Measurements from ENCODE around the gene SLC2A13. TPM values are rescaled to one million over a fixed set of nuclear protein-coding genes. Genes with fewer than 3 reads are reported as not detected.

The SLC2A13 gene
- total RNA-seq, 1 experiment from 2014 or later: 15.3 TPM

DNA sequence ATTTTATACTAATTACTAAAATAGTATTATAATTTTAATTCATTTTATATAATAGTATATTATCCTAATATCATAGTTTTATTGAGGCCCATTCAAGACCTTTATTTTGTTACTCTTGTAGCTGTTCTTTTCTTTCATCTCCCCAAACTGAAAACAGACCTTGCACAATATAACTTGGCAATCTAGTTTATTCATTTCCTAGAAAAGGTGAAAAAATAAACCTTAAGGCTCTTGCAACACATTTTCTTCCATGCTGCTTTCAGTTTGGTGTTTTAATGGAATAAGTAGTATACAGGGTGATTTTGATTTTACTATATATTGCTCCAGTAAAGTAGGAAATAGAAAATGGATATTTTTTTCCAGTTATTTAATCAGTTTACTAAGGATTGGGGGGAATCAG lies 174.0 kb downstream of the SLC2A13 start:
- ChIA-PET POLR2A (no interaction called here), CTCF (no interaction called here)
- no peaks in the 10 kb centered on the region for H3K27me3 Mint-ChIP-seq (ENCODE audit: low read depth)
- no peaks in the 10 kb centered on the region for H3K36me3 Mint-ChIP-seq
- TF ChIP-seq ZBTB43 (CRISPR knock-in tag; IDR thresholded peaks at IDR 0.05) (no peak), NFATC4 (CRISPR knock-in tag; IDR thresholded peaks at IDR 0.05) (no peak), FOXP4 (CRISPR knock-in tag; IDR thresholded peaks at IDR 0.05) (no peak), MLX (CRISPR knock-in tag; IDR thresholded peaks at IDR 0.05) (no peak), ETV6 (CRISPR knock-in tag; IDR thresholded peaks at IDR 0.05) (no peak), FOXK1 (CRISPR knock-in tag; IDR thresholded peaks at IDR 0.05) (no peak), ZNF219 (CRISPR knock-in tag; IDR thresholded peaks at IDR 0.05; ENCODE audit: borderline replicate concordance) (no peak)
- no peak overlapping the region for H3K27ac Mint-ChIP-seq
- H3K9me3 Mint-ChIP-seq: no peaks in the 10 kb centered on the region
- no peak overlapping the region for H3K4me3 Mint-ChIP-seq
- H3K4me1 Mint-ChIP-seq: no peaks in the 10 kb centered on the region
- ATAC-seq (no peak), DNase-seq (ENCODE audit: low spot score) (no peak)

GRCh38 chr12:39931231-39931630 lies 174.7 kb downstream of the SLC2A13 start:
- ATAC-seq (no peak), DNase-seq (ENCODE audit: low spot score) (no peak)
- H3K4me1 Mint-ChIP-seq: no peaks in the 10 kb centered on the region
- no peak overlapping the region for H3K4me3 Mint-ChIP-seq
- POLR2A ChIA-PET: no interaction called here
- TF ChIP-seq ZNF671 (CRISPR knock-in tag; IDR thresholded peaks at IDR 0.05): no peak
- no peak for TF ChIP-seq TEAD1 (CRISPR knock-in tag; IDR thresholded peaks at IDR 0.05)
- TF ChIP-seq SMAD4 (CRISPR knock-in tag; IDR thresholded peaks at IDR 0.05): no peak
- no peak for TF ChIP-seq ZNF416 (CRISPR knock-in tag; IDR thresholded peaks at IDR 0.05)
- no peak for TF ChIP-seq AR (CRISPR knock-in tag; IDR thresholded peaks at IDR 0.05)
- TF ChIP-seq ZNF425 (CRISPR knock-in tag; conservative IDR thresholded peaks at IDR 0.05): no peak
- no peak for TF ChIP-seq NFE2L1 (CRISPR knock-in tag; IDR thresholded peaks at IDR 0.05)
- no peak for TF ChIP-seq ZNF423 (CRISPR knock-in tag; IDR thresholded peaks at IDR 0.05)
- no peak for TF ChIP-seq ARID4B (CRISPR knock-in tag; IDR thresholded peaks at IDR 0.05; ENCODE audit: borderline replicate concordance)
- no peak for TF ChIP-seq ZSCAN18 (CRISPR knock-in tag; IDR thresholded peaks at IDR 0.05)
- no peak for TF ChIP-seq ZNF317 (CRISPR knock-in tag; IDR thresholded peaks at IDR 0.05; ENCODE audit: borderline replicate concordance, low read depth)
- no peak overlapping the region for H3K27ac Mint-ChIP-seq
- H3K27me3 Mint-ChIP-seq (ENCODE audit: low read depth): no peaks in the 10 kb centered on the region
- CTCF ChIA-PET: no interaction called here
- H3K36me3 Mint-ChIP-seq: no peaks in the 10 kb centered on the region
- no peaks in the 10 kb centered on the region for H3K9me3 Mint-ChIP-seq
